Spinal cord (tissue), 10 donors: Measurements from ENCODE around the gene FAAH2. TPM values are rescaled to one million over a fixed set of nuclear protein-coding genes. Genes with fewer than 3 reads are reported as not detected.
"Not testable (repeated sequence)": the region's sequence is repeated elsewhere in the genome, so short reads cannot be mapped to it uniquely, and the experiment has no call there.

Experiments used
- DNase-seq, 6 donors: peaks; one replicate each; pipeline versions ENCODE4 v3.0.0 to v3.0.0-alpha.2; 2013 to 2015; ENCODE audit warnings: low spot score in 6 of 6, low read depth in 4 of 6
- H3K27ac ChIP-seq: one replicate; pipeline ENCODE4 v1.5.1; 2013; ENCODE audit warnings: low read depth, low read length, control low read depth
- H3K27me3 ChIP-seq: one replicate; pipeline ENCODE4 v1.6.1; 2013; ENCODE audit warnings: low read length; ENCODE audit not compliant: control insufficient read depth, insufficient read depth
- H3K36me3 ChIP-seq: one replicate; pipeline ENCODE4 v1.6.1; 2013; ENCODE audit warnings: low read length; ENCODE audit not compliant: control insufficient read depth, insufficient read depth
- H3K4me1 ChIP-seq: one replicate; pipeline ENCODE4 v1.6.1; 2013; ENCODE audit warnings: low read length; ENCODE audit not compliant: control insufficient read depth, insufficient read depth
- H3K4me3 ChIP-seq: one replicate; pipeline ENCODE4 v1.5.1; 2013; ENCODE audit warnings: low read depth, low read length, control low read depth
- H3K9me3 ChIP-seq: one replicate; pipeline ENCODE4 v1.6.1; 2013; ENCODE audit warnings: low read length; ENCODE audit not compliant: control insufficient read depth, insufficient read depth
- WGBS: methylation state at CpG from one replicate; pipeline ENCODE4 v1.1.5; 2013; ENCODE audit warnings: missing lambda C conversion rate; ENCODE audit not compliant: insufficient coverage; 5-methylcytosine and 5-hydroxymethylcytosine counted together
- polyA plus RNA-seq, 2 donors: library from polyadenylated mRNA; unstranded; fragments of 120-200 nt; gene quantifications; one replicate each; pipeline ENCODE4 v1.2.1, GENCODE V29; 2013; ENCODE audit not compliant: insufficient read length in 2 of 2
- total RNA-seq, 2 donors: library from RNA; depleted of rRNA in 1 of 2; stranded (reverse); fragments of 120-200 nt in 1 of 2; fragments of >200 nt in 1 of 2; gene quantifications; one replicate each; pipeline versions ENCODE4 v1.2.3 to v1.2.4, GENCODE V29; 2013 to 2014
- donor health status: healthy.

The FAAH2 gene
- total and polyA plus RNA-seq, 4 donors: 1.5 to 5.7 (median 4.6) TPM

GRCh38 chrX:57367649-57368048 is 81.1 kb downstream of the FAAH2 start:
- Histone ChIP-seq H3K4me3 (no peak overlapping the region), H3K27ac (no peak overlapping the region), H3K4me1 (no peaks in the 10 kb centered on the region), H3K27me3 (no peaks in the 10 kb centered on the region), H3K36me3 (no peaks in the 10 kb centered on the region), H3K9me3 (no peaks in the 10 kb centered on the region)
- DNase-seq: peak in 3 of 6 donors; percentile 0 to 35 (median 6)
- WGBS: 17% methylated on average over 1 of the region's 1 CpG

- Histone ChIP-seq H3K27ac (no peak overlapping the region), H3K36me3 (no peaks in the 10 kb centered on the region), H3K4me3 (no peak overlapping the region), H3K9me3 (no peaks in the 10 kb centered on the region), H3K27me3 (no peaks in the 10 kb centered on the region), H3K4me1 (no peaks in the 10 kb centered on the region)
- WGBS: 54% methylated on average over 1 of the region's 1 CpG
- no peak for DNase-seq
Observed at GRCh38 chrX:57368158-57368557, 81.7 kb downstream of the FAAH2 start.

GRCh38 chrX:57379296-57379695 is 92.8 kb downstream of the FAAH2 start:
- Histone ChIP-seq H3K4me1 (no peaks in the 10 kb centered on the region), H3K27me3 (no peaks in the 10 kb centered on the region), H3K27ac (no peak overlapping the region), H3K4me3 (no peak overlapping the region), H3K36me3 (no peaks in the 10 kb centered on the region), H3K9me3 (no peaks in the 10 kb centered on the region)
- 60% methylated on average over 4 of the region's 4 CpGs for WGBS
- no peak for DNase-seq

- no peaks in the 10 kb centered on the region for H3K27me3 ChIP-seq
- no peak for DNase-seq
- WGBS: 75% methylated on average over 1 of the region's 3 CpGs
Observed at GRCh38 chrX:57380026-57380796, 93.7 kb downstream of the FAAH2 start.

GRCh38 chrX:57394162-57394561 is 107.7 kb downstream of the FAAH2 start:
- not testable (repeated sequence) for H3K27me3 ChIP-seq, H3K4me1 ChIP-seq, H3K4me3 ChIP-seq, H3K9me3 ChIP-seq, DNase-seq, H3K36me3 ChIP-seq, H3K27ac ChIP-seq
- 68% methylated on average over 3 of the region's 7 CpGs for WGBS

More at GRCh38 chrX:57380026-57380796, 93.7 kb downstream of the FAAH2 start:
- Histone ChIP-seq H3K9me3 (no peaks in the 10 kb centered on the region), H3K4me3 (no peak overlapping the region), H3K36me3 (no peaks in the 10 kb centered on the region), H3K27ac (no peak overlapping the region), H3K4me1 (no peaks in the 10 kb centered on the region)

GRCh38 chrX:57403191-57403590 is 116.7 kb downstream of the FAAH2 start:
- H3K4me1 ChIP-seq, H3K9me3 ChIP-seq, DNase-seq, H3K27me3 ChIP-seq, H3K4me3 ChIP-seq, H3K36me3 ChIP-seq, H3K27ac ChIP-seq: not testable (repeated sequence)
- 100% methylated on average over 1 of the region's 5 CpGs for WGBS

- Histone ChIP-seq H3K27me3 (no peaks in the 10 kb centered on the region), H3K4me3 (no peak overlapping the region), H3K4me1 (no peaks in the 10 kb centered on the region), H3K36me3 (no peaks in the 10 kb centered on the region), H3K27ac (no peak overlapping the region), H3K9me3 (peaks cover 3% of the 10 kb centered on the region)
- 64% methylated on average over 3 of the region's 5 CpGs for WGBS
- DNase-seq: no peak
Observed at GRCh38 chrX:57406149-57406548, 119.6 kb downstream of the FAAH2 start.

- Histone ChIP-seq H3K27ac (no peak overlapping the region), H3K4me1 (no peaks in the 10 kb centered on the region), H3K36me3 (no peaks in the 10 kb centered on the region), H3K27me3 (no peaks in the 10 kb centered on the region), H3K9me3 (peaks cover 4% of the 10 kb centered on the region), H3K4me3 (no peak overlapping the region)
- WGBS: 41% methylated on average over 2 of the region's 4 CpGs
- no peak for DNase-seq
Observed at GRCh38 chrX:57417827-57418226, 131.3 kb downstream of the FAAH2 start.

- no peaks in the 10 kb centered on the region for H3K36me3 ChIP-seq
- WGBS: 69% methylated on average over 2 of the region's 2 CpGs
- no peak overlapping the region for H3K4me3 ChIP-seq
- H3K27ac ChIP-seq: no peak overlapping the region
- H3K27me3 ChIP-seq: no peaks in the 10 kb centered on the region
- H3K4me1 ChIP-seq: no peaks in the 10 kb centered on the region
- no peak for DNase-seq
- H3K9me3 ChIP-seq: no peaks in the 10 kb centered on the region
Observed at GRCh38 chrX:57422289-57422688, 135.8 kb downstream of the FAAH2 start.

- no peak for DNase-seq
- Histone ChIP-seq H3K36me3 (no peaks in the 10 kb centered on the region), H3K4me3 (no peak overlapping the region), H3K4me1 (no peaks in the 10 kb centered on the region), H3K27me3 (no peaks in the 10 kb centered on the region), H3K9me3 (no peaks in the 10 kb centered on the region), H3K27ac (no peak overlapping the region)
- WGBS: no CpG with 5 or more reads among the region's 2 CpGs
Observed at GRCh38 chrX:57422790-57423189, 136.3 kb downstream of the FAAH2 start.
